ENCODE data around the gene SRY.

Gene SRY

GRCh38 chrY:2787600-2787999, at the start of gene SRY:
Gene SRY (minus strand): TSS chrY:2787682. CDS start chrY:2787603, 79 bp downstream.
- Histone ChIP-seq H3K27me3 (ENCODE audit: low read depth, low read length) (no peaks in the 10 kb centered on the region; the same call in 1 of the 2 replicates), H3K79me2 (ENCODE audit: low read length) (no peaks in the 10 kb centered on the region), H3K4me1 (ENCODE audit: low read length) (peaks cover under 1% of the 10 kb centered on the region; the same call in 1 of the 2 replicates), H3K4me2 (ENCODE audit: low read length) (no peak within 1 kb of the TSS), H3K9ac (ENCODE audit: low read length) (no peak within 1 kb of the TSS), H2AFZ (ENCODE audit: low read depth, low read length) (no peak within 1 kb of the TSS), H3K27ac (ENCODE audit: low read length) (no peak within 1 kb of the TSS), H3K4me3 (ENCODE audit: low read length) (no peak within 1 kb of the TSS), H3K36me3 (replicated peaks; ENCODE audit: low read depth, low read length) (no peaks in the 10 kb centered on the region), H4K20me1 (ENCODE audit: insufficient read depth, low read length) (no peaks in the 10 kb centered on the region), H3K9me3 (ENCODE audit: insufficient read depth, low read length) (no peaks in the 10 kb centered on the region)
- TF ChIP-seq EZH2phosphoT487 (IDR thresholded peaks at IDR 0.05; ENCODE audit: low read depth) (no peak), CTCF (IDR thresholded peaks at IDR 0.05; ENCODE audit: low read depth, low read length) (no peak)

GRCh38 chrY:2837078-2837477, 49.6 kb upstream of the SRY start:
- H3K27ac ChIP-seq (ENCODE audit: low read length): no peak overlapping the region
- H3K36me3 ChIP-seq (replicated peaks; ENCODE audit: low read depth, low read length): no peaks in the 10 kb centered on the region
- H3K4me3 ChIP-seq (ENCODE audit: low read length): no peak overlapping the region
- TF ChIP-seq CTCF (IDR thresholded peaks at IDR 0.05; ENCODE audit: low read depth, low read length) (no peak), EZH2phosphoT487 (IDR thresholded peaks at IDR 0.05; ENCODE audit: low read depth) (no peak)
- H3K4me2 ChIP-seq (ENCODE audit: low read length): no peak overlapping the region
- H3K9ac ChIP-seq (ENCODE audit: low read length): no peak overlapping the region
- no peak overlapping the region for H2AFZ ChIP-seq (ENCODE audit: low read depth, low read length)
- H3K4me1 ChIP-seq (ENCODE audit: low read length): peaks cover 5% of the 10 kb centered on the region
- no peaks in the 10 kb centered on the region for H4K20me1 ChIP-seq (ENCODE audit: insufficient read depth, low read length)
- peaks cover 14% of the 10 kb centered on the region for H3K79me2 ChIP-seq (ENCODE audit: low read length)
- H3K9me3 ChIP-seq (ENCODE audit: insufficient read depth, low read length): no peaks in the 10 kb centered on the region
- H3K27me3 ChIP-seq (ENCODE audit: low read depth, low read length): no peaks in the 10 kb centered on the region

GRCh38 chrY:2835230-2835629, 47.7 kb upstream of the SRY start:
- Histone ChIP-seq H3K4me2 (ENCODE audit: low read length) (no peak overlapping the region), H2AFZ (ENCODE audit: low read depth, low read length) (no peak overlapping the region), H3K27ac (ENCODE audit: low read length) (no peak overlapping the region), H3K36me3 (replicated peaks; ENCODE audit: low read depth, low read length) (no peaks in the 10 kb centered on the region), H3K79me2 (ENCODE audit: low read length) (no peaks in the 10 kb centered on the region), H3K4me3 (ENCODE audit: low read length) (no peak overlapping the region), H3K9me3 (ENCODE audit: insufficient read depth, low read length) (no peaks in the 10 kb centered on the region), H3K4me1 (ENCODE audit: low read length) (no peaks in the 10 kb centered on the region), H3K9ac (ENCODE audit: low read length) (no peak overlapping the region), H4K20me1 (ENCODE audit: insufficient read depth, low read length) (no peaks in the 10 kb centered on the region), H3K27me3 (ENCODE audit: low read depth, low read length) (no peaks in the 10 kb centered on the region)
- TF ChIP-seq EZH2phosphoT487 (IDR thresholded peaks at IDR 0.05; ENCODE audit: low read depth): no peak
- TF ChIP-seq CTCF (IDR thresholded peaks at IDR 0.05; ENCODE audit: low read depth, low read length): no peak

GRCh38 chrY:2828497-2828896, 41.0 kb upstream of the SRY start:
- Histone ChIP-seq H3K9ac (ENCODE audit: low read length) (no peak overlapping the region), H3K4me1 (ENCODE audit: low read length) (no peaks in the 10 kb centered on the region), H3K9me3 (ENCODE audit: insufficient read depth, low read length) (no peaks in the 10 kb centered on the region), H3K79me2 (ENCODE audit: low read length) (no peaks in the 10 kb centered on the region), H4K20me1 (ENCODE audit: insufficient read depth, low read length) (no peaks in the 10 kb centered on the region), H3K4me3 (ENCODE audit: low read length) (no peak overlapping the region), H3K4me2 (ENCODE audit: low read length) (no peak overlapping the region), H3K36me3 (replicated peaks; ENCODE audit: low read depth, low read length) (no peaks in the 10 kb centered on the region), H3K27me3 (ENCODE audit: low read depth, low read length) (0 out of 2 replicates have a peak, but pooled peaks cover 4% of the 10 kb centered on the region), H3K27ac (ENCODE audit: low read length) (no peak overlapping the region), H2AFZ (ENCODE audit: low read depth, low read length) (no peak overlapping the region)
- TF ChIP-seq CTCF (IDR thresholded peaks at IDR 0.05; ENCODE audit: low read depth, low read length) (no peak), EZH2phosphoT487 (IDR thresholded peaks at IDR 0.05; ENCODE audit: low read depth) (no peak)

Measured in OCI-LY3 (cell line).